MCF 10A (cell line): ENCODE data around the gene SYF2. TPM values are rescaled to one million over a fixed set of nuclear protein-coding genes. Genes with fewer than 3 reads are reported as not detected.

ENCODE experiments used
- BruUV-seq: library from RNA; stranded (reverse); fragments of 400-500 nt; replicated peaks from 2 replicates; lab custom pipeline; 2021; lab: Mats Ljungman, UMichigan
- CTCF ChIA-PET: fragments of 300-600 bp; sonication (Branson Sonifier 250); formaldehyde crosslinking; extraction: SDS; loops from one replicate; lab custom pipeline; 2021; ENCODE audit warnings: antibody characterized with exemption, inconsistent platforms; lab: Yijun Ruan, JAX
- POLR2A ChIA-PET: fragments of 300-600, 350-650 bp; sonication (Branson Sonifier 250); formaldehyde crosslinking; extraction: SDS; loops from one replicate; lab custom pipeline; 2020; ENCODE audit warnings: antibody characterized with exemption, inconsistent platforms; lab: Yijun Ruan, JAX
- DNase-seq: peaks from one replicate; pipeline ENCODE4 v3.0.0-alpha.2; 2018; ENCODE audit not compliant: unreplicated experiment
- H3K27ac Mint-ChIP-seq: one replicate; pipeline ENCODE4 v1.8.0; 2022; ENCODE audit warnings: mild to moderate bottlenecking, low read depth, mixed read lengths; ENCODE audit not compliant: unreplicated experiment
- H3K27me3 Mint-ChIP-seq: one replicate; pipeline ENCODE4 v1.8.0; 2022; ENCODE audit warnings: mixed read lengths; ENCODE audit not compliant: insufficient read depth, unreplicated experiment
- H3K36me3 Mint-ChIP-seq: one replicate; pipeline ENCODE4 v1.8.0; 2022; ENCODE audit warnings: mild to moderate bottlenecking, moderate library complexity, mixed read lengths; ENCODE audit not compliant: insufficient read depth, unreplicated experiment
- H3K4me1 Mint-ChIP-seq: one replicate; pipeline ENCODE4 v1.8.0; 2022; ENCODE audit warnings: mixed read lengths; ENCODE audit not compliant: insufficient read depth, unreplicated experiment
- H3K4me3 Mint-ChIP-seq: one replicate; pipeline ENCODE4 v1.8.0; 2022; ENCODE audit warnings: mild to moderate bottlenecking, moderate library complexity, mixed read lengths; ENCODE audit not compliant: unreplicated experiment
- H3K9me3 Mint-ChIP-seq: one replicate; pipeline ENCODE4 v1.8.0; 2022; ENCODE audit warnings: mixed read lengths; ENCODE audit not compliant: unreplicated experiment
- intact Hi-C: fragments of 100-400 bp; cut with micrococcal nuclease; formaldehyde crosslinking; loops from 2 replicates; pipeline ENCODE4 v1.14.1; 2022
- total RNA-seq: library from RNA; stranded (reverse); gene quantifications from 2 replicates; pipeline ENCODE4 v1.2.3, GENCODE V29; 2022
- TF ChIP-seq, protein P1 (sequence below): fragments of 200-600 bp; IDR thresholded peaks from one replicate; pipeline ENCODE4 v1.8.0; 2022; ENCODE audit warnings: antibody characterized with exemption, mild to moderate bottlenecking; ENCODE audit not compliant: unreplicated experiment

Gene SYF2
- total RNA-seq, 1 experiment from 2014 or later = 43.0 TPM

DNA sequence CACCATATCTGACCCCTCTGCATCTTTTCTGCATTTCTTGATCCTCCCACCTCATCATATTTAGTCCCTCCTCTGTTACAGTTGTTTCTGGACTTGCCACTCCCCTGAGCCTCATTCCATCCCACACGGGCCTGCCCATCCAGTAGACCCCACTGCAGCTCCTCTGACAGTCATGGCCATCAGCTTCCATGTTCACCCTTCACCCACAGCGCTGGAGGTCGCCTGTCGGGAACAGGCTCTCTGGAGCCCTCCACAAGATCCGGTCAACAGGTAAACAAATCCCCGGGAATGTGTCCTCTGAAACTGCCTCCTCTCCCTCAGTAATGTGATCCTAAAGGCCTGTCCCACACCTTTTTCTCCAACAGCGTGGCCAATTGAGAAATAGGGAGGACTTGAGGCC, 31.3 kb downstream of the SYF2 start:
- Mint-ChIP-seq H3K4me1 (peaks cover 7% of the 10 kb centered on the region), H3K9me3 (no peaks in the 10 kb centered on the region), H3K27ac (no peak overlapping the region), H3K4me3 (no peak overlapping the region), H3K27me3 (peaks cover 11% of the 10 kb centered on the region), H3K36me3 (no peaks in the 10 kb centered on the region)
- CTCF ChIA-PET = interaction anchor here (1.6 kb wide), 1 partner anchor 353 kb away, joined by 7 read pairs; no protein-coding TSS in a partner anchor
- intact Hi-C loops = no loop called here
- POLR2A ChIA-PET = no interaction called here
- no peak for DNase-seq
- BruUV-seq = no TSS peak
- TF ChIP-seq, protein P1, sequence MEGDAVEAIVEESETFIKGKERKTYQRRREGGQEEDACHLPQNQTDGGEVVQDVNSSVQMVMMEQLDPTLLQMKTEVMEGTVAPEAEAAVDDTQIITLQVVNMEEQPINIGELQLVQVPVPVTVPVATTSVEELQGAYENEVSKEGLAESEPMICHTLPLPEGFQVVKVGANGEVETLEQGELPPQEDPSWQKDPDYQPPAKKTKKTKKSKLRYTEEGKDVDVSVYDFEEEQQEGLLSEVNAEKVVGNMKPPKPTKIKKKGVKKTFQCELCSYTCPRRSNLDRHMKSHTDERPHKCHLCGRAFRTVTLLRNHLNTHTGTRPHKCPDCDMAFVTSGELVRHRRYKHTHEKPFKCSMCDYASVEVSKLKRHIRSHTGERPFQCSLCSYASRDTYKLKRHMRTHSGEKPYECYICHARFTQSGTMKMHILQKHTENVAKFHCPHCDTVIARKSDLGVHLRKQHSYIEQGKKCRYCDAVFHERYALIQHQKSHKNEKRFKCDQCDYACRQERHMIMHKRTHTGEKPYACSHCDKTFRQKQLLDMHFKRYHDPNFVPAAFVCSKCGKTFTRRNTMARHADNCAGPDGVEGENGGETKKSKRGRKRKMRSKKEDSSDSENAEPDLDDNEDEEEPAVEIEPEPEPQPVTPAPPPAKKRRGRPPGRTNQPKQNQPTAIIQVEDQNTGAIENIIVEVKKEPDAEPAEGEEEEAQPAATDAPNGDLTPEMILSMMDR = no peak

DNA sequence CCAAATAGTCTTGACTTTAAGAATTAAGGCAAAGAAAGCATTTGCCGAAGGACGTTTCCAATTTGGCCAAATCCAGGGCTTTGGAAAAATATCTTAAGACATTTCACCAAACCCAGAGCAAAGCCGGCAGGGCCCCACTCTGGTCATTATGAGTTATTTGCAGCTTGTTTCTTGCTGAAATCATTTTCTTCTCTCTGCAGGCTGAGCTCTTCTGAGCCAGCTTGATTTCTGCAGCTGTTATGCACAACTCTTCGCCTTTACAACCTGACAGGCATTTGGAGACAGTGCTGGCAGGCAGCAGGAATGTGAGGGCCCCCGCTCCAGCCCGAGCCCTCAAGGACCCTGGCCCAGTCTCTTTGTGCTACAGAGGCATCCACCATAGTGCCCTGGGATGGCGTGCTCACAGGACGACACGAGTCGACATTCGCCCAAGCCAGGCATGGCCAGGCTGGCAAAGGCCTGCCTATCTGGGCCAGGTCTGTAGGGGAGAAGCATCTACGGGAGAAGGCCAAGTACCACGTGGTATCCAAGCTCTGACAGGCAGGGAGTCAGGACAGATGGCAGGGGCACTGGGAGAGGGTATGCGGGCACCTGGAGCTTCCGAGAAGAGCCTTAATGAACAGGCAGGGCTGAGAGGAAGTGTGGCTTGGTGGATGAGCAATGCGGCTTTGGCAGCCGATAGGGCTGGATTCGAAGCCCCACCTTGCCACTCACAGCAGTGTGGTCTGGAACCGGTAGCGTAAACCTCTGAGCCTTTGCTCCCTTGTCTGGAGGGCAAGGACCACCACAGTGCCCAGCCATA, 32.3 kb downstream of the SYF2 start:
- TF ChIP-seq, protein P1 = no peak
- Mint-ChIP-seq H3K9me3 (no peaks in the 10 kb centered on the region), H3K27ac (no peak overlapping the region), H3K4me3 (no peak overlapping the region), H3K36me3 (no peaks in the 10 kb centered on the region), H3K4me1 (peaks cover 7% of the 10 kb centered on the region), H3K27me3 (peaks cover 11% of the 10 kb centered on the region)
- BruUV-seq = no TSS peak
- CTCF ChIA-PET = interaction anchor here (0.6 to 1.6 kb wide), 3 partner anchors 348 to 637 kb away, joined by 3 to 7 read pairs (median 3); no protein-coding TSS in a partner anchor
- intact Hi-C loops = no loop called here
- POLR2A ChIA-PET = no interaction called here
- DNase-seq = no peak

DNA sequence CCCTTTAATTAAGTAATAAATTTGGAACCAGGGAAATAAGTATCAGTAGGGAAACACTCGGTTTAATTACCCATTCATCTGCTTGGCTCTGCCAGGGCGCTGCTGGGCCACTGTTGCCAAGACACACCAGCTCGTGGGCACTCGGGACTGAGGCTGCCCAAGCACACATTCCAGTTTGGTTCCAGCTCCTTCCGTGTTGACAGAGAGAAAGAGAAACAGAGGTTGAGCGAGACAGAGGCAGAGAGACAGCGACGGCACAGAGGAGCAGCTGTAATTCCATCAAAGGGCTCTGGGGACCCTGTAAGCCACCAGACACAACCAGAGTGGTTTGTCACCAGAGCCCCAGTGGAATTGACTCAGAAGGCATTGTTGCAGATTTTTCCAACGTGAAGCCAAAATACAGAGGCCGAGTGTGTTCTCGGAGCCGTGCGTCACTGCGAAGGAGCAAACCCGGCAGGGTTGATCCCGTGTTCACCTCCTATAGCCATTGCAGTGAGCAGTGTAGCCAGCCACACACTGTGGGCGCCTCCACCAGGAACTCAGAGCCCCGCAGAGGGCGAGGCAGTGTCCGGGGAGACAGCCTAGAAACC, 33.5 kb downstream of the SYF2 start:
- Mint-ChIP-seq H3K9me3 (no peaks in the 10 kb centered on the region), H3K4me1 (peaks cover 7% of the 10 kb centered on the region), H3K27me3 (peaks cover 21% of the 10 kb centered on the region), H3K27ac (no peak overlapping the region), H3K4me3 (no peak overlapping the region), H3K36me3 (no peaks in the 10 kb centered on the region)
- ChIA-PET POLR2A (no interaction called here), CTCF (no interaction called here)
- TF ChIP-seq, protein P1 = no peak
- BruUV-seq = no TSS peak
- DNase-seq = no peak
- intact Hi-C loops = no loop called here

DNA sequence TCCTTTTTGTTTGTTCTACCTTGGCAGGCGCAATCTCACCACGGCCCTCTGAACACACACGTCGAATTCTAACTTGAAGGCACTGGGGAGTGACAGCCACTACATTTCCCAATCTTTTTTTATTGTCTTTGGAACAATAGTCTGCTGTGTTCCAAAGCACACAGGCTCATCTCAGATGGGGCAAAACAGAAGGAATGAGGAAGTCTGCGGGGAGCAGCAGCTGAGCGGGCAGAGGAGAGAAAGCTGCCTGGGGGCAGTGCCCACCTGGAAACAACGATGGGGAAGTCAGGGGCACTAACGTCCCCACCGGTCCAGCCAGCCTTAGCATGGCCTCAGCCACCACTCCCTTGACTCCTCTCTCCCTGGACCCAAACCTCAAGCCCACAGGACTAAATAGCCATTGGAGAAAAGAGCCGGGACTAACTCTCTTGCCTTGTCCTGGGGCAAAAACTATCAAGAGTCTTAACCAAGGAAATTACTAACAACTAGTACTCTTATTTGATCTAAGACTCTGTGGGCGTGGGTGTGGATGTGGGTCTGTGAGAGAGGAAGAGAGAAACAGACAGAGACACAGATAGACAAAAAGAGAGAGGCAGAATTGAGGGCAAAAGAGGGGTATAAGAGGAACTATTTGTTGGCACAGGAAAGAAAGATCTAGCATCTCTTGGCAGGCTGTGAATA, 34.2 kb downstream of the SYF2 start:
- no peak for DNase-seq
- CTCF ChIA-PET = interaction anchor here (1.9 kb wide), 1 partner anchor 8 kb away, joined by 5 read pairs; no protein-coding TSS in a partner anchor
- BruUV-seq = no TSS peak
- Mint-ChIP-seq H3K4me1 (peaks cover 7% of the 10 kb centered on the region), H3K36me3 (no peaks in the 10 kb centered on the region), H3K27ac (no peak overlapping the region), H3K27me3 (peaks cover 27% of the 10 kb centered on the region), H3K4me3 (no peak overlapping the region), H3K9me3 (no peaks in the 10 kb centered on the region)
- POLR2A ChIA-PET = no interaction called here
- TF ChIP-seq, protein P1 = no peak
- intact Hi-C loops = no loop called here
